Chondrocyte (in vitro differentiated cells): ENCODE results near the gene SNRNP70. TPM values are rescaled to one million over a fixed set of nuclear protein-coding genes. Genes with fewer than 3 reads are reported as not detected.
A peak's percentile ranks its signal among the peaks of the same experiment; 100 is the strongest.

Experiments
- DNase-seq: peaks from one replicate; pipeline ENCODE4 v3.0.0; 2021; ENCODE audit warnings: mixed read lengths, low spot score
- H3K27ac Mint-ChIP-seq: one replicate; pipeline ENCODE4 v1.8.0; 2021; ENCODE audit warnings: mild to moderate bottlenecking, moderate library complexity, mixed read lengths; ENCODE audit not compliant: unreplicated experiment
- H3K27me3 Mint-ChIP-seq: 2 replicates; pipeline ENCODE4 v1.8.0; 2021; ENCODE audit warnings: low read depth, mixed read lengths
- H3K36me3 Mint-ChIP-seq: 2 replicates; pipeline ENCODE4 v1.8.0; 2021; ENCODE audit warnings: low read depth, mixed read lengths
- H3K4me1 Mint-ChIP-seq: 2 replicates; pipeline ENCODE4 v1.8.0; 2021; ENCODE audit warnings: low read depth, mild to moderate bottlenecking, mixed read lengths
- H3K4me3 Mint-ChIP-seq: one replicate; pipeline ENCODE4 v1.8.0; 2021; ENCODE audit warnings: mild to moderate bottlenecking, moderate library complexity, mixed read lengths; ENCODE audit not compliant: unreplicated experiment
- H3K9me3 Mint-ChIP-seq: 2 replicates; pipeline ENCODE4 v1.8.0; 2021; ENCODE audit warnings: low read depth, mixed read lengths
- total RNA-seq: library from RNA; stranded (reverse); gene quantifications from 3 replicates; pipeline ENCODE4 v1.2.1, GENCODE V29; 2021
- TF ChIP-seq, protein P1 (sequence below): fragments of 200-600 bp; sonication (generic); IDR thresholded peaks from 2 replicates; pipeline ENCODE4 v1.5.0; 2021; ENCODE audit warnings: antibody characterized with exemption, mild to moderate bottlenecking, moderate library complexity

SNRNP70 gene
- total RNA-seq, 1 donor from 2014 or later: 151 TPM

- TF ChIP-seq, protein P1, sequence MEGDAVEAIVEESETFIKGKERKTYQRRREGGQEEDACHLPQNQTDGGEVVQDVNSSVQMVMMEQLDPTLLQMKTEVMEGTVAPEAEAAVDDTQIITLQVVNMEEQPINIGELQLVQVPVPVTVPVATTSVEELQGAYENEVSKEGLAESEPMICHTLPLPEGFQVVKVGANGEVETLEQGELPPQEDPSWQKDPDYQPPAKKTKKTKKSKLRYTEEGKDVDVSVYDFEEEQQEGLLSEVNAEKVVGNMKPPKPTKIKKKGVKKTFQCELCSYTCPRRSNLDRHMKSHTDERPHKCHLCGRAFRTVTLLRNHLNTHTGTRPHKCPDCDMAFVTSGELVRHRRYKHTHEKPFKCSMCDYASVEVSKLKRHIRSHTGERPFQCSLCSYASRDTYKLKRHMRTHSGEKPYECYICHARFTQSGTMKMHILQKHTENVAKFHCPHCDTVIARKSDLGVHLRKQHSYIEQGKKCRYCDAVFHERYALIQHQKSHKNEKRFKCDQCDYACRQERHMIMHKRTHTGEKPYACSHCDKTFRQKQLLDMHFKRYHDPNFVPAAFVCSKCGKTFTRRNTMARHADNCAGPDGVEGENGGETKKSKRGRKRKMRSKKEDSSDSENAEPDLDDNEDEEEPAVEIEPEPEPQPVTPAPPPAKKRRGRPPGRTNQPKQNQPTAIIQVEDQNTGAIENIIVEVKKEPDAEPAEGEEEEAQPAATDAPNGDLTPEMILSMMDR: peak; percentile 41
- Mint-ChIP-seq H3K27me3 (no peaks in the 10 kb centered on the region), H3K9me3 (no peaks in the 10 kb centered on the region), H3K36me3 (no peaks in the 10 kb centered on the region), H3K27ac (peak overlapping the region; percentile 97), H3K4me1 (peaks cover 19% of the 10 kb centered on the region), H3K4me3 (peak overlapping the region; percentile 81)
- DNase-seq: no peak
Measured at GRCh38 chr19:49127674-49128544, 42.7 kb downstream of the SNRNP70 start.

GRCh38 chr19:49128545-49129237, 43.4 kb downstream of the SNRNP70 start:
- Mint-ChIP-seq H3K4me3 (peak overlapping the region; percentile 81), H3K27ac (peak overlapping the region; percentile 97), H3K27me3 (no peaks in the 10 kb centered on the region), H3K9me3 (no peaks in the 10 kb centered on the region), H3K4me1 (peaks cover 19% of the 10 kb centered on the region), H3K36me3 (no peaks in the 10 kb centered on the region)
- TF ChIP-seq, protein P1: no peak
- no peak for DNase-seq

GRCh38 chr19:49129238-49129583, 44.0 kb downstream of the SNRNP70 start:
- H3K9me3 Mint-ChIP-seq: no peaks in the 10 kb centered on the region
- DNase-seq: no peak
- no peak overlapping the region for H3K27ac Mint-ChIP-seq
- H3K4me1 Mint-ChIP-seq: peaks cover 19% of the 10 kb centered on the region
- H3K4me3 Mint-ChIP-seq: peak overlapping the region; percentile 81
- TF ChIP-seq, protein P1: no peak
- no peaks in the 10 kb centered on the region for H3K27me3 Mint-ChIP-seq
- no peaks in the 10 kb centered on the region for H3K36me3 Mint-ChIP-seq

DNA sequence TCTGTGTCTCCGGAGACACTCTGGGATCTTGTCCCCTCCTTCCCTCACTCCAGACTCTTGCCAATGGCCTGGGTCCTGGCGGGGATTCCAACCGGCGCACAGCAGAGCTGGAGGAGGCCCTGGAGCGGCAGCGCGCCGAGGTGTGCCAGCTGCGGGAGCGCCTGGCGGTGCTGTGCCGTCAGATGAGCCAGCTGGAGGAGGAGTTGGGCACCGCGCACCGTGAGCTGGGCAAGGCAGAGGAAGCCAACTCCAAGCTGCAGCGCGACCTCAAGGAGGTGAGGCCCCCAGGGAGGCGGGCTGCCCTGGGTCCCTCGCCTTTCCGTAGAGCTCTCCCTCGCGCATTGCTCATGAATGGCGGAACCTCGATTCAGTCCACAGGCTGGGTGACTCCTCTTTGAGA, 45.1 kb downstream of the SNRNP70 start:
- TF ChIP-seq, protein P1: no peak
- H3K36me3 Mint-ChIP-seq: no peaks in the 10 kb centered on the region
- no peak overlapping the region for H3K4me3 Mint-ChIP-seq
- DNase-seq: no peak
- peaks cover 19% of the 10 kb centered on the region for H3K4me1 Mint-ChIP-seq
- no peak overlapping the region for H3K27ac Mint-ChIP-seq
- H3K9me3 Mint-ChIP-seq: no peaks in the 10 kb centered on the region
- H3K27me3 Mint-ChIP-seq: no peaks in the 10 kb centered on the region

DNA sequence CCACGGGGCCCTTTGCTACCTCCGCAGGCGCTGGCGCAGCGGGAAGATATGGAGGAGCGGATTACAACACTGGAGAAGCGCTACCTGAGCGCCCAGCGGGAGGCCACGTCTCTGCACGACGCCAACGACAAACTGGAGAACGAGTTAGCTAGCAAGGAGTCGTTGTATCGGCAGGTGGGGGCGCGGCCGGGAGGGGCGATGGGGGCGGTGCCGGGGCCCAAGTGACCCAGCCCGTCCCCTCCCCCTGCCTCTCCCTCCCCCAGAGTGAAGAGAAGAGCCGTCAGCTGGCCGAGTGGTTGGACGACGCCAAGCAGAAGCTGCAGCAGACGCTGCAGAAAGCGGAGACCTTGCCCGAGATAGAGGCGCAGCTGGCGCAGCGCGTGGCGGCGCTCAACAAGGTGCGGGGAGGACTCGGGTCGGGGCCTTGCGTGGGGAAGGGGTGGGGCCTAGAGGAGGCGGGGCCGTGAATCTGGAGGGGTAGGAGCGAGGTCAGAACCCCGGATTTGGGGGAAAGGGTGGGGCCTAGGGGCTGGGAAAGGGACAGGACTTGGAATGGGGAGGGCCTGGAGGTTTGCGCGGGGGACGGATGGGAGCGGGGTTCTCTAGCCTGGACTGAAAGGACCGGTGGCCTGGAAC, 47.8 kb downstream of the SNRNP70 start:
- H3K27me3 Mint-ChIP-seq: no peaks in the 10 kb centered on the region
- TF ChIP-seq, protein P1: no peak
- peaks cover 6% of the 10 kb centered on the region for H3K36me3 Mint-ChIP-seq
- DNase-seq: no peak
- H3K4me3 Mint-ChIP-seq: no peak overlapping the region
- no peak overlapping the region for H3K27ac Mint-ChIP-seq
- H3K4me1 Mint-ChIP-seq: peaks cover 15% of the 10 kb centered on the region
- H3K9me3 Mint-ChIP-seq: no peaks in the 10 kb centered on the region
